ENCODE data around the gene GALK2.

DNA sequence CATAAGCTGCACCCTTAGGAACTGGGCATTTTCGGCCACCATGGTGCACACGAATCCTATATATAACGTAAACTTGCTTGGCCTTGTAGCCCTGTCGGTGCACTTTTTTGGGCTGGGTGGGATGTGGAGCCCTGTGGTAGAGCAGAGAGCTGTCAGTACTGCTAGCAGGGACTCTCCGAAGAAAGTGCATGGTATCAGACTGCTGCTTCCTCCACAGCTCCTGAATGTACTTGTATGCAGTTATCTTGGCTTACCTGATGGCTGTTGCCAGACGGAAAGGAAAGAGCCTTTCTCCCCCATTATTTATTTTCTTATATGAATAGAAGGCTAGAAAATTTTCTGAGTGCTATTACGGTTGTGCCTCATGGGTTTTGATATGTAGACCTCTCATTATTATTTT is 8.4 kb downstream of the GALK2 start:
- TF ChIP-seq, protein P1, sequence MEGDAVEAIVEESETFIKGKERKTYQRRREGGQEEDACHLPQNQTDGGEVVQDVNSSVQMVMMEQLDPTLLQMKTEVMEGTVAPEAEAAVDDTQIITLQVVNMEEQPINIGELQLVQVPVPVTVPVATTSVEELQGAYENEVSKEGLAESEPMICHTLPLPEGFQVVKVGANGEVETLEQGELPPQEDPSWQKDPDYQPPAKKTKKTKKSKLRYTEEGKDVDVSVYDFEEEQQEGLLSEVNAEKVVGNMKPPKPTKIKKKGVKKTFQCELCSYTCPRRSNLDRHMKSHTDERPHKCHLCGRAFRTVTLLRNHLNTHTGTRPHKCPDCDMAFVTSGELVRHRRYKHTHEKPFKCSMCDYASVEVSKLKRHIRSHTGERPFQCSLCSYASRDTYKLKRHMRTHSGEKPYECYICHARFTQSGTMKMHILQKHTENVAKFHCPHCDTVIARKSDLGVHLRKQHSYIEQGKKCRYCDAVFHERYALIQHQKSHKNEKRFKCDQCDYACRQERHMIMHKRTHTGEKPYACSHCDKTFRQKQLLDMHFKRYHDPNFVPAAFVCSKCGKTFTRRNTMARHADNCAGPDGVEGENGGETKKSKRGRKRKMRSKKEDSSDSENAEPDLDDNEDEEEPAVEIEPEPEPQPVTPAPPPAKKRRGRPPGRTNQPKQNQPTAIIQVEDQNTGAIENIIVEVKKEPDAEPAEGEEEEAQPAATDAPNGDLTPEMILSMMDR (IDR thresholded peaks at IDR 0.05; ENCODE audit: poor library complexity) = no peak
- TF ChIP-seq EZH2 (IDR thresholded peaks at IDR 0.05; ENCODE audit: borderline replicate concordance) (no peak), EZH2phosphoT487 (IDR thresholded peaks at IDR 0.05; ENCODE audit: low read depth, severe bottlenecking, unreplicated experiment) (no peak)

All from hepatocyte (in vitro differentiated cells).